Prostate gland (tissue), 2 donors: ENCODE data around the gene DAZAP1.

Experiments
- POLR2A ChIP-seq: fragments of 450-650 bp; IDR thresholded peaks from one replicate; pipeline ENCODE4 v1.6.1; 2016; ENCODE audit warnings: antibody characterized with exemption, mild to moderate bottlenecking
- TF ChIP-seq, protein P1 (sequence below), 4 experiments: fragments of 200-600 bp in 2 of 4; fragments of 450-650 bp in 2 of 4; sonication (generic) in 2 of 4; IDR thresholded peaks; 1 replicate in 3 of 4; 2 replicates in 1 of 4; pipeline ENCODE4 v1.5.1; 2016 to 2019; ENCODE audit warnings: antibody characterized with exemption in 4 of 4, mild to moderate bottlenecking in 2 of 4, moderate library complexity in 2 of 4

DNA sequence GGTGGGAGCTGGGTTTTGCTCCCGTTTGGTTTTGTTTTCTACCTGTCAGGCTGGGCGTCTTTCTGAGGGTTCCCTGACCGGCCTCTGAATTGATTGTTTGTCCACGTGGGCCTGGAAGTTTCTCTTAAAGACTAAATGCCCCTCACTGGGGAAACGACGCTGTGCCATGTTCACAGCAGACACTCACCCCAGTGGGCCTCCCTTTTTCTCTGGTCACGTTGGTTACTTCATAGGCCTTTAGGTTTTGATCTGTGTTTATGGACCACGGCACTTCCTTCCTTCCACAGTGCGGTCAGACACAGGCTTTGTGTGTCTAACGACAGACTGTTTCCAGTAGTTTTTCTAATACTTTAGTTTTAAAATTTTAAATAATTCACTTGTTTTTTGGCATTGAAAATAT lies 43.8 kb upstream of the DAZAP1 start:
- TF ChIP-seq, protein P1, sequence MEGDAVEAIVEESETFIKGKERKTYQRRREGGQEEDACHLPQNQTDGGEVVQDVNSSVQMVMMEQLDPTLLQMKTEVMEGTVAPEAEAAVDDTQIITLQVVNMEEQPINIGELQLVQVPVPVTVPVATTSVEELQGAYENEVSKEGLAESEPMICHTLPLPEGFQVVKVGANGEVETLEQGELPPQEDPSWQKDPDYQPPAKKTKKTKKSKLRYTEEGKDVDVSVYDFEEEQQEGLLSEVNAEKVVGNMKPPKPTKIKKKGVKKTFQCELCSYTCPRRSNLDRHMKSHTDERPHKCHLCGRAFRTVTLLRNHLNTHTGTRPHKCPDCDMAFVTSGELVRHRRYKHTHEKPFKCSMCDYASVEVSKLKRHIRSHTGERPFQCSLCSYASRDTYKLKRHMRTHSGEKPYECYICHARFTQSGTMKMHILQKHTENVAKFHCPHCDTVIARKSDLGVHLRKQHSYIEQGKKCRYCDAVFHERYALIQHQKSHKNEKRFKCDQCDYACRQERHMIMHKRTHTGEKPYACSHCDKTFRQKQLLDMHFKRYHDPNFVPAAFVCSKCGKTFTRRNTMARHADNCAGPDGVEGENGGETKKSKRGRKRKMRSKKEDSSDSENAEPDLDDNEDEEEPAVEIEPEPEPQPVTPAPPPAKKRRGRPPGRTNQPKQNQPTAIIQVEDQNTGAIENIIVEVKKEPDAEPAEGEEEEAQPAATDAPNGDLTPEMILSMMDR (IDR thresholded peaks at IDR 0.05), result no peak
- TF ChIP-seq POLR2A, result no peak
